ENCODE data around the gene FYN.
A peak's percentile ranks its signal among the peaks of the same experiment; 100 is the strongest.

Gene FYN

GRCh38 chr6:111880181-111880888 lies 7.1 kb upstream of the FYN start:
- no peak for DNase-seq (ENCODE audit: low read depth in 2 of 2)

- DNase-seq (ENCODE audit: low read depth in 2 of 2) = no peak
Measured at GRCh38 chr6:111875741-111876140, 2.5 kb upstream of the FYN start.

GRCh38 chr6:111874025-111874415 lies 768 bp upstream of the FYN start:
- peak; percentile 62 to 64 for DNase-seq (ENCODE audit: low read depth in 2 of 2)

GRCh38 chr6:111872401-111873177 lies 663 bp downstream of the FYN start:
- peak; percentile 45 to 48 for DNase-seq (ENCODE audit: low read depth in 2 of 2)

GRCh38 chr6:111871725-111872400 lies 1.4 kb downstream of the FYN start:
- no peak for DNase-seq (ENCODE audit: low read depth in 2 of 2)

- DNase-seq (ENCODE audit: low read depth in 2 of 2) = no peak
Measured at GRCh38 chr6:111871207-111871606, 2.0 kb downstream of the FYN start.

- DNase-seq (ENCODE audit: low read depth in 2 of 2) = no peak
Measured at GRCh38 chr6:111870742-111871064, 2.5 kb downstream of the FYN start.

GRCh38 chr6:111870051-111870741 lies 3.1 kb downstream of the FYN start:
- DNase-seq (ENCODE audit: low read depth in 2 of 2) = no peak

- no peak for DNase-seq (ENCODE audit: low read depth in 2 of 2)
Measured at GRCh38 chr6:111866857-111867256, 6.4 kb downstream of the FYN start.

- DNase-seq (ENCODE audit: low read depth in 2 of 2) = no peak
Measured at GRCh38 chr6:111865909-111866546, 7.2 kb downstream of the FYN start.

GRCh38 chr6:111865049-111865585 lies 8.1 kb downstream of the FYN start:
- DNase-seq (ENCODE audit: low read depth in 2 of 2) = no peak

GRCh38 chr6:111864138-111865048 lies 8.9 kb downstream of the FYN start:
- DNase-seq (ENCODE audit: low read depth in 2 of 2) = no peak

GRCh38 chr6:111862741-111863140 lies 10.5 kb downstream of the FYN start:
- no peak for DNase-seq (ENCODE audit: low read depth in 2 of 2)

- no peak for DNase-seq (ENCODE audit: low read depth in 2 of 2)
Measured at GRCh38 chr6:111862314-111862713, 10.9 kb downstream of the FYN start.

- DNase-seq (ENCODE audit: low read depth in 2 of 2) = no peak
Measured at GRCh38 chr6:111861431-111861885, 11.8 kb downstream of the FYN start.

- no peak for DNase-seq (ENCODE audit: low read depth in 2 of 2)
Measured at GRCh38 chr6:111858347-111858746, 14.9 kb downstream of the FYN start.

GRCh38 chr6:111857674-111858337 lies 15.4 kb downstream of the FYN start:
- no peak for DNase-seq (ENCODE audit: low read depth in 2 of 2)

GRCh38 chr6:111855753-111856152 lies 17.5 kb downstream of the FYN start:
- DNase-seq (ENCODE audit: low read depth in 2 of 2) = no peak

- DNase-seq (ENCODE audit: low read depth in 2 of 2) = no peak
Measured at GRCh38 chr6:111854683-111855082, 18.6 kb downstream of the FYN start.

GRCh38 chr6:111852725-111853124 lies 20.5 kb downstream of the FYN start:
- DNase-seq (ENCODE audit: low read depth in 2 of 2) = no peak

Data from activated CD4-positive, alpha-beta T cell treated with anti-CD3 and anti-CD28 coated beads for 24 hours (primary cell).